OCI-LY1 (cell line): ENCODE data around the gene HACD2.

Source experiments
- H2AFZ ChIP-seq: fragments of 200-600 bp; sonication (generic), shearing (Covaris generic); 2 replicates; pipeline ENCODE4 v1.6.0; 2014; ENCODE audit warnings: antibody characterized with exemption, mild to moderate bottlenecking, low read length
- H3F3A ChIP-seq: fragments of 200-600 bp; sonication (generic), shearing (Covaris generic); 2 replicates; pipeline ENCODE4 v1.6.0; 2014; ENCODE audit warnings: mild to moderate bottlenecking, antibody characterized with exemption, low read length, moderate library complexity; ENCODE audit not compliant: insufficient read depth
- H3K27ac ChIP-seq: fragments of 200-600 bp; sonication (generic); 2 replicates; pipeline ENCODE4 v1.5.1; 2014; ENCODE audit warnings: low read length, mixed run types, mild to moderate bottlenecking, low read depth; ENCODE audit not compliant: poor library complexity, severe bottlenecking
- H3K27me3 ChIP-seq: fragments of 200-600 bp; sonication (generic); 2 replicates; pipeline ENCODE4 v1.6.0; 2014; ENCODE audit warnings: antibody characterized with exemption, mild to moderate bottlenecking, low read length, moderate library complexity; ENCODE audit not compliant: insufficient read depth
- H3K36me3 ChIP-seq: fragments of 200-600 bp; sonication (generic); 2 replicates; pipeline ENCODE4 v1.6.1; 2014; ENCODE audit warnings: mild to moderate bottlenecking, antibody characterized with exemption, low read length, moderate library complexity, mixed read lengths; ENCODE audit not compliant: insufficient read depth
- H3K4me1 ChIP-seq: fragments of 200-600 bp; sonication (generic); 2 replicates; pipeline ENCODE4 v1.5.1; 2014; ENCODE audit warnings: mild to moderate bottlenecking, low read length, moderate library complexity; ENCODE audit not compliant: insufficient read depth, severe bottlenecking
- H3K4me2 ChIP-seq: fragments of 200-600 bp; sonication (generic), shearing (Covaris generic); 2 replicates; pipeline ENCODE4 v1.6.1; 2014; ENCODE audit warnings: low read length
- H3K4me3 ChIP-seq: fragments of 200-600 bp; sonication (generic); 2 replicates; pipeline ENCODE4 v1.5.1; 2014; ENCODE audit warnings: low read length, low read depth, mild to moderate bottlenecking, mixed read lengths; ENCODE audit not compliant: poor library complexity, severe bottlenecking
- H3K79me2 ChIP-seq: fragments of 200-600 bp; shearing (Covaris generic); 2 replicates; pipeline ENCODE4 v1.6.1; 2016; ENCODE audit warnings: mixed run types, low read length, mixed read lengths; ENCODE audit not compliant: insufficient read depth
- H3K9ac ChIP-seq: fragments of 200-600 bp; sonication (generic), shearing (Covaris generic); 2 replicates; pipeline ENCODE4 v1.6.1; 2014; ENCODE audit warnings: mild to moderate bottlenecking, low read length, mixed read lengths
- H3K9me2 ChIP-seq: fragments of 200-600 bp; sonication (generic), shearing (Covaris generic); 2 replicates; pipeline ENCODE4 v1.6.1; 2014; ENCODE audit warnings: low read depth, mild to moderate bottlenecking, low read length, mixed read lengths
- H3K9me3 ChIP-seq: fragments of 200-600 bp; shearing (Covaris generic); 2 replicates; pipeline ENCODE4 v1.6.1; 2014; ENCODE audit warnings: low read length, mixed read lengths
- H4K20me1 ChIP-seq: fragments of 200-600 bp; sonication (generic), shearing (Covaris generic); 2 replicates; pipeline ENCODE4 v1.6.0; 2016; ENCODE audit warnings: mild to moderate bottlenecking, low read length; ENCODE audit not compliant: insufficient read depth
- CTCF ChIP-seq: fragments of 200-600 bp; sonication (generic), shearing (Covaris generic); IDR thresholded peaks from 2 replicates; pipeline ENCODE4 v1.5.1; 2017; ENCODE audit warnings: mild to moderate bottlenecking, antibody characterized with exemption, low read length, moderate library complexity, mixed read lengths
- EZH2 ChIP-seq: fragments of 200-600 bp; sonication (generic), shearing (Covaris generic); IDR thresholded peaks from 2 replicates; pipeline ENCODE4 v1.8.0; 2017; ENCODE audit warnings: borderline replicate concordance, mixed run types, mild to moderate bottlenecking, antibody characterized with exemption, low read length, moderate library complexity, mixed read lengths

HACD2 gene

GRCh38 chr3:123568034-123568433 lies 16.8 kb downstream of the HACD2 start:
- no peaks in the 10 kb centered on the region for H3K9me2 ChIP-seq
- no peaks in the 10 kb centered on the region for H3K36me3 ChIP-seq
- H3F3A ChIP-seq, result no peaks in the 10 kb centered on the region
- no peaks in the 10 kb centered on the region for H3K79me2 ChIP-seq
- H3K4me2 ChIP-seq, result no peak overlapping the region
- no peaks in the 10 kb centered on the region for H4K20me1 ChIP-seq
- H3K27ac ChIP-seq, result no peak overlapping the region
- no peaks in the 10 kb centered on the region for H3K9me3 ChIP-seq
- H3K4me1 ChIP-seq, result peaks cover 4% of the 10 kb centered on the region
- no peak overlapping the region for H3K4me3 ChIP-seq
- H2AFZ ChIP-seq, result no peak overlapping the region
- no peak for TF ChIP-seq CTCF
- no peak for TF ChIP-seq EZH2
- H3K9ac ChIP-seq, result no peak overlapping the region
- H3K27me3 ChIP-seq, result no peaks in the 10 kb centered on the region

GRCh38 chr3:123564056-123564455 lies 20.8 kb downstream of the HACD2 start:
- Histone ChIP-seq H3K9me2 (no peaks in the 10 kb centered on the region), H3K36me3 (no peaks in the 10 kb centered on the region), H3K4me1 (no peaks in the 10 kb centered on the region), H3K4me2 (no peak overlapping the region), H3K79me2 (no peaks in the 10 kb centered on the region), H3K9ac (no peak overlapping the region), H4K20me1 (no peaks in the 10 kb centered on the region), H3K4me3 (no peak overlapping the region), H3K9me3 (no peaks in the 10 kb centered on the region), H3K27ac (no peak overlapping the region), H3F3A (no peaks in the 10 kb centered on the region), H3K27me3 (no peaks in the 10 kb centered on the region), H2AFZ (no peak overlapping the region)
- TF ChIP-seq CTCF, result no peak
- TF ChIP-seq EZH2, result no peak

DNA sequence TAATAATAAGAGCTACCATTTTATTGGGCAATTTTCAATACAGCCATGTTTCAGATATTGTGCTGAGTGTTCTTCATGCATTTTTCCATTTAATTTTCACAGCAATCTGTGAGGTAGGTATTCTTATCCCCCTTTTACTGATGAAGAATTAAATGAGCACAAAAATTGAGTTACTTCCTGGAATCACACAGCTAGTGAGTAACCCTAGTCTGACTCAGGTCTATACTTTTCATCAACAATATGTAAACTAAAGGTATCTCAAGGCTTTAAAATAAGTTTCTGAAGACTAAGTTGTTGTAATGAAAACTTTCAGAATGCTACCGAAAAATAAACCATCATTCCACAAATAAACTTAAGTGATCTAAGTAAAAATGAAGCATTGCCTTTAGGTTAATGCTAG lies 22.3 kb downstream of the HACD2 start:
- H3K27me3 ChIP-seq, result no peaks in the 10 kb centered on the region
- H3K4me2 ChIP-seq, result no peak overlapping the region
- no peaks in the 10 kb centered on the region for H3K79me2 ChIP-seq
- no peak overlapping the region for H3K27ac ChIP-seq
- no peak overlapping the region for H3K9ac ChIP-seq
- H2AFZ ChIP-seq, result no peak overlapping the region
- H3F3A ChIP-seq, result no peaks in the 10 kb centered on the region
- H3K9me2 ChIP-seq, result no peaks in the 10 kb centered on the region
- no peaks in the 10 kb centered on the region for H3K9me3 ChIP-seq
- no peaks in the 10 kb centered on the region for H4K20me1 ChIP-seq
- no peaks in the 10 kb centered on the region for H3K4me1 ChIP-seq
- H3K4me3 ChIP-seq, result no peak overlapping the region
- no peak for TF ChIP-seq CTCF
- no peak for TF ChIP-seq EZH2
- no peaks in the 10 kb centered on the region for H3K36me3 ChIP-seq
